ENCODE results near the gene ZNF132. TPM values are rescaled to one million over a fixed set of nuclear protein-coding genes. Genes with fewer than 3 reads are reported as not detected.
"Not testable (repeated sequence)": the region's sequence is repeated elsewhere in the genome, so short reads cannot be mapped to it uniquely, and the experiment has no call there.

Gene ZNF132
- total RNA-seq, 1 donor from 2014 or later, result 8.0 TPM

DNA sequence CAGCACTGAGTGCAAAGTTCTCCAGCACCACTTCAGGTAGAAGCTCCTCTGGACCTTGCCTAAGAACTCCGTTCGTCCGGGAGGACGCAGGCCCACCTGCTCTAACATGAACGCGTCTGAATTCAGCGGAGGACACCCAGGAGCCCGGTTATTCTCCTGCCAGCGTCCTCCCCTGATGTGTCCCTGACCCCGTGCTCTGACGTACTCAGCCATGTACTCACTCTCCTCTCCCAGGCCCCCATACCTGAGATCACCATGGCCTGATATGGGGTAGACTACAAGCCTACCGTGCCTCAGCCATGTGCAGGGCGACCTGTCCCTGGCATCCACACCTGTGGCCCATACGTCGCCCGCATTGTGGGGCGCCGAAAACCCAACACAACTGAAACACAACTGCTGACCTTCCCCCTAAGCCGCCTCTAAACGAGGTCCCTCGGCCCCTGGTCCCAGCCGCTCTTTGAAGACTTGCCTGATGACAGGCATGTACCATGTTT lies 32.2 kb downstream of the ZNF132 start:
- DNase-seq (ENCODE audit: low spot score), result no peak

DNA sequence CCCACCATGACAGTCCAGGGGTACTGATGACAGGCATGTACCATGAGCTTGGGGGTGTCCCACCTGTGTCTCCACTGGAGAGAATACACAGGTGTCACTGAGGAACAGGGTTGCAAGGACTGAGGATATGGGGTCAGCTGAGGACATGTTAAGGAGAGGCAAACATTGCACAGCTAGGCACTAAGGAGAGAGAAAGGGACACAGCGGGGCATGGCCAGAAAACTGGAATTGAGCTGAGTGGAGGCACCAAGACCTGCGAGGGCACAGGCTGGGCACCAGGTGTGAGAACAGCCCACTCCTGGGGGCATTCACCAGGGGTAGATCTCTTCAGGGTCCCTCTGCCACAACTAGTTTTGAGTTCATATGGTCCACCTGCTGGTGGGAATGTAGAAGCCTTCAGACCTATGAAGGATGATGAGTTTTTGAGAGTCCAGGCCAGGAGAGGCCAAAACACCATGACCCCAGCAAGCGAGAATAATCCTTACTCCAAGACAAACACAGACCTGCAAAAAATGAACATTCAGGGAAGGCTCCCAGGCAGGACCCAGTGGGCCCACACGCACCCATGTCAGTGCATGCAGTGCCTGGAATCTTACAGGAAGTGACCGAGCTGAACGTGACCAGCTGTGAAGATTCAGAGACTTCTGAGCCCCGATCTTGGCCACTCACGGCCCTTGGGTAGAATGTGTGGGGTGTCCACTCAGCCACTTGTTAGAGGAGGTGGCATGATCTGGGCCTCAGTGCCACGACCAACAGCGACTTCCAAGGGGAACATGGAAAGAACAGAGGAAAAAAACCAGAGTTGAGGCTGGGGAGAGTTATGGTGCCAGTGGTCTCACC lies 32.9 kb downstream of the ZNF132 start:
- no peak for DNase-seq (ENCODE audit: low spot score)

DNA sequence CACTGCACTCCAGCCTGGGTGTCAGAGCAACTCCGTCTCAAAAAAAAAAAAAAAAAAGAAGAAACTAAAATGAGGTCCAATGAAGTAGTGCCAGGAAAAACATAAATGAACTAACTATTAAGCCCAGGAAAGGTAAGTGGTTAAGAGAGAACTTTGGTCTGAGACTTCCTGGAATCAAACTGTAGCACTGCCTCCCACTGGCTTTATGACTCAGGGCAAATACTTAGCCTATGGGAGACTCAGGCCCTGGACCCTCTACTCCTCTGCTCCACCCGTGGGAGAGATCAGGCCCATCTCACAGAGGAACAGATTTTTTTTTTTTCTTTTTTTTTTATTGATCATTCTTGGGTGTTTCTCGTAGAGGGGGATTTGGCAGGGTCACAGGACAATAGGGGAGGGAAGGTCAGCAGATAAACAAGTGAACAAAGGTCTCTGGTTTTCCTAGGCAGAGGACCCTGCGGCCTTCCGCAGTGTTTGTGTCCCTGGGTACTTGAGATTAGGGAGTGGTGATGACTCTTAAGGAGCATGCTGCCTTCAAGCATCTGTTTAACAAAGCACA lies 36.0 kb downstream of the ZNF132 start:
- DNase-seq (ENCODE audit: low spot score), result not testable (repeated sequence)

DNA sequence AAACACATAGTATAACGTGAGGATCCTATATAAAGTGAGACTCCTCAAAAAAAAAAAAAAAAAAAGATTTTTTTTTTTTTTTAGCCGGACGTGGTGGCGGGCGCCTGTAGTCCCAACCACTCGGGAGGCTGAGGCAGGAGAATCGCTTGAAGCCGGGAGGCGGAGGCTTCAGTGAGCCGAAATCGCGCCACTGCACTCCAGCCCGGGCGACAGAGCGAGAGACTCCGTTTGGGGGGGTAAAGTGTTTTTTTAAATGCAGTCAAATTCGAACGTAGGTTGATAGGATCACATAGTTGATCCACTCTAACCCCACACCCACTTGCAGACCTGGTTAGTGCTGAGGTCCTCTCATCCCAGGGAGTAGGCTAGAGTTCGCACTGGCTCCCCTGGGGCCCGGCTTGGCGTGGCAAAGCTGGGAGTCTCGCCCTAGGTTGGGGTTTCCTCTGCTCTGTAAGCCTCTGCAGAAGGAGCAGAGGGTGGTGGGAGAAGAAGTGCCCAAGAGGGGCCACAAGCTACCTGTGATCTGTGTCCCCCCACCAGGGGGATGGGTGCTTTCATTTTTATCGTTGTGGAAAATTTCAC lies 38.0 kb downstream of the ZNF132 start:
- DNase-seq (ENCODE audit: low spot score), result no peak

DNA sequence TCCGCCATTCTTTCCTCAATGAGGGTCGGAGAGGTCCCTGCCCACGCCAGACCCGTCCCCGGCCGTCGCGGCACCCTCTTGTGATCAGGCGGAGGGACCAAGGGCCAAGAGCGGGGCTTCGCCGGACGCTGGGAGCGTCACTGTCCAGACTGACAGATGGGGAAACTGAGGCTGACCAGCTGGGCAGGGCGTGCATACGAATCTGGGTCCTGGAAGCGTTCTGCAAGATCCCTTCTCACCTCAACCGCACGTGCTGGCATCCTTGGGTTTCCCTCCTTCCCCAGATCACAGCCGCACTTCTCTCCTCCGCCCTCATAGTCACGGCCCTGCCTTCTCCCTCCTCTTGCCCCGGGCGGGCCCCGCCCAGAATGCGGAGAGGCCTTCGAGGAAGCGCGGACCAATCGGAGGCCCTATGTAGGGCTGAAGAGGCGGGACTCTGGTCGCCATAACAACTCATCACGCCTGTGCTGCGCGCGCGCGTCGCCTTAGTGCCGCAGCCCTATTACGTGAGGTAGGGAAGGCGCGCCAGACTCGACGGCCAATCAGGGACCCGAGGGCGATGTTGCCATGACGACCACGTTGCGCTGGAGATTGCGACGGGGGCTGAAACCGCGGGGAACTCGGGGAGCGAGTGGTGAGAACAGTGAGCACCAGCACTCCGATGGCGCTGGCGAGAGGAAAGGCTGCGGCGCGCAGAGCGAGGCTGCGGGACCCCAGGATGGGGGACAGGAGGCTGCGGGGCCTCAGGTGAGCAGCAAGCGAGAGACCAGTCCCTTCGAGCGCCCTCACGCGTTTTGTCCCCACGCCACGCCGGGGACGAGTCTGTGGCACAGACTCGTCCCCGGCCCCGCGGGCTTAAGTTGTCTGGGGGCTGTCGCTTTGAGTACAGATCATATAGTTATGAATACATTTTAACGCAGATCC lies 38.8 kb downstream of the ZNF132 start:
- peak; percentile 99 for DNase-seq (ENCODE audit: low spot score)

DNA sequence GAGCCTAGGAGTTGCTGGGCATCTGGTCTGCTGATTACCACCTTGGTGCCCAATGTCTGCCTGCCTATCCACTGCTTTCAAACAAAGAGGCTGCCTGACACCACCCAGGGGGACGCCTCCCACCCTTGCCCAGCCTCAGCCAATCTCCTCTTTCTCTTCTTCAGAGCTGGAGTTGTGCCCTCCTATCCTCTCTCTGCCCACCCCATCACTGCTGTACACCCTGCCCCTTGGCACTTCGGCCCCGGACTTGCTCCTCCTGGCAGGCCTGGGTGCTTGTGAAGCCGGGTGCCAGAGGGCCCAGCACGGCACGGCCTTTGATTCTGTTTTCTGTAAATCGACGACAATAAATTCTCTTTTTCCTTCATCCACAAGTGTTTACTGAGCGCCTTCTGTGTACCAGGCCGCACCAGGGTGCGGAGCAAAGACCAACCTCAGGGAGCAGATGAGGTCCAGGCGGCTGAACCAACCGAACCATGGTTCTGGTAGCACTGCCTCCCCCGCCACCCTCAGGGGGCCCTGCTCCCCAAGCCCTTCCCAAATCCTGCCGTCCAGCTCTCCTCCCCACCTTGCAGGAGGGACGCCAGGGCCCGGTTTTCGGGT lies 39.5 kb downstream of the ZNF132 start:
- no peak for DNase-seq (ENCODE audit: low spot score)

DNA sequence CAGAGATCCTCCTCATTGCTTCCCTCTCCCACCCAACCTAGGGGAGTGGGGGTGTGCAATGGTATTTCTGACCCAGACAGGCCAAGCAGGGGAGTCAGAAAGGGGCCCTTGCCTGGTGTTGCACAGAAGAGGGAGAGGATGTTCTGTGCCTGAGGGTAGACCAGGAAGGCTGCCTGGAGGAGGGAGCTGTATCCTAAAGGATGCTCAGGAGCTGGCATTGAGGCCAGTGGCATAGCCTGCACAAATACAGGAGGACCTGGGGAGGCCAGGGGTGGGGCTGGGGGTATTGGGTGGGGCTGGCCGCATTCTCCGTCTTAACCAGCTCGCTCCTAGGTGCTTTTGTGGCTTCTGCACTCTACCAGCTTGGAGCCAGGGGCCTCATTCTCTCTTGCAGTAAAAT lies 40.0 kb downstream of the ZNF132 start:
- no peak for DNase-seq (ENCODE audit: low spot score)

DNA sequence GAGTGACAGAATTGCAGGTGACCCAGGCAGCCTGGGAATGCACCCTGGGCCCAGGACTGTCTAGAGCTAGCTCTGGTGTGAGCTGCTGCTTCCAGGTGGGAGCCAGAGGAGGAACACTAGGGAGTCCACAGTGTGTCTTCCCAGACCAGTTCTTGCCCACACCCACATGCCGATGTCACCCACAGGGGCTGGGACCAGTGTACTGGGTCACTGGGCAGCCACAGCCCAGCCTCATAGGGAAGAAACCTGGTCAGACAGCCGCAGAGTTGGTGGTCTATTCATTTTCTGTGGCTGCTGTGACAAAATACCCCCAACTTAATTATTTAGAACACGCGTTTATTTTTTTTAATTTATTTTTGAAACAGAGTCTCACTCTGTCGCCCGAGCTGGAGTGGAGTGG lies 41.4 kb downstream of the ZNF132 start:
- DNase-seq (ENCODE audit: low spot score), result no peak

DNA sequence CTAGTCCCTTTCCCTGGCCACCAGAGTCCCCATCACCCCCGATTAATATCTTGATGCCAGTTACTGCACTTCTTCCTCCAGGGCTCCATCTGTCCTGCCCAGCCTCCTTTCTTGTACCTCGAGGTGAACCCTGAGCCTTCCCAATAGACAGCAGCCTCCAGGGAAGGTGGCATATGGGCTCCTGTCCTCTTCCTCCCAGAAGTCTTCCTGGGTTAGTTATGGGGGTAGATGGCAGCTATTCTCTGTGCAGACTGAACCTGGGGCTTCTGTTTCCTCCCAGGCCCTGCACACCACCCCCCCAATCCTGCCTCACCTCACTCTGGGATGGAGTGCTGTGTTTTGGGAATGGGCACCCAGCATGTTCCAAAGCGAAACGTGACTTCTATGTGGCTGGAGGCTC lies 41.9 kb downstream of the ZNF132 start:
- DNase-seq (ENCODE audit: low spot score), result no peak

DNA sequence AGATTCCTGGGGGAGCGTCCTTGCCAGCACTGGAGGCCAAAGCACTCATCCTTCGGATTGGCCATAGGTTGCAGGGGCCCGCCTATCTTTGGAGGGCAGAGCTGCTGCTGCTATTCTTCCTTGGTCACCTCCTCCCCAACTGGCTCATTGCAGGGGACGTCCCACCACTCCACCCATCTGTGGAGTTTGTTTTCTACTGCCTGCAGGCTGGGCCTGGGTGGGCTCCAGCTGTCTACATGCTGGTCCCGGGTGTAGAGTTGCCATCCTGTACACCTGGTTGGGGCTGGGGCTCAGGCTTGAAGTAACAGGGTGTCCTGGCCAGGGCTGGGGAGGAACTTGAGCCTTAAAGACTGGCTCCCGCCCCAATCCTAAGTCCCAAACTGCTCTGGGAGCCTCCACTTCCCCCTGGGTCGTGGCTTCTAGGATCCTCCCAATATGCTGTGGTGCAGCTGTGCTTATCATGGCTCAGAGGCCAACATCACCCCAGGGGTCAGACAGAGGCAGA lies 42.4 kb downstream of the ZNF132 start:
- DNase-seq (ENCODE audit: low spot score), result no peak

DNA sequence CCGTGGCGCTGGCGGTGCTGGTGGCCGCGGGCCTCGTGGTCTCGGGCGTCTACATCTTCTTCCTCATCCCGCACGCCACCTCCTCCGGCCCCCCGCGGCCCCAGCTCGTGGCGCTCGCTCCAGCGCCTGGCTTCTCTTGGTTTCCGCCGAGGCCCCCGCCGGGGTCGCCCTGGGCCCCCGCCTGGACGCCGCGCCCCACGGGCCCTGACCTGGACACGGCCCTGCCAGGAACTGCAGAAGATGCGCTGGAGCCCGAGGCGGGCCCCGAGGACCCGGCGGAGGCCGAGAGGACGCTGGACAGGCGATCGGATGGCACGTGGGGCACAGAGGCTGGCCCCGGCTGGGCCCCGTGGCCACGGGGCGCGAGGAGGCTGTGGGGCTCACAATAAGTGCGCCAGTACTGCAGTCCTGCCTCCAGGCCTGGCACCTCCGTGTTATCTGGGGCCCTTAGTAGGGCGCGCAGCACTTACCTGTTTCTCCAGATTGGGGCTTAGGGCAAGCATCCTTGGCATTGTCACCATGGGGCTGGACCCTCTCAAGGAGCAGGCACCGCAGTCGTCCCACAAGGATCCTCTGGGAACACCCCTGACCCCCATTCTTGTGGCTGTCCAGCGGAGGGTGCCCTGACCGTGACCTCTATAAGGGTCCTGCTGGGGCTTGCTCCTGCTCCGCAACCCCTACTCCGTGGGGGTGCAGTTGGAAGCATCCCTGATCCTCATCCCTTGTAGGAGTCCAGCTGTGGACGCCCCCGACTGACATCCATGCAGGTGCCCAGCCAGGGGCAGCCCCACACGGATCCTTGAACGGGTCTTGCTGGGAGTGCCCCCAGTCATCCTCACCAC lies 43.0 kb downstream of the ZNF132 start:
- no peak for DNase-seq (ENCODE audit: low spot score)

DNA sequence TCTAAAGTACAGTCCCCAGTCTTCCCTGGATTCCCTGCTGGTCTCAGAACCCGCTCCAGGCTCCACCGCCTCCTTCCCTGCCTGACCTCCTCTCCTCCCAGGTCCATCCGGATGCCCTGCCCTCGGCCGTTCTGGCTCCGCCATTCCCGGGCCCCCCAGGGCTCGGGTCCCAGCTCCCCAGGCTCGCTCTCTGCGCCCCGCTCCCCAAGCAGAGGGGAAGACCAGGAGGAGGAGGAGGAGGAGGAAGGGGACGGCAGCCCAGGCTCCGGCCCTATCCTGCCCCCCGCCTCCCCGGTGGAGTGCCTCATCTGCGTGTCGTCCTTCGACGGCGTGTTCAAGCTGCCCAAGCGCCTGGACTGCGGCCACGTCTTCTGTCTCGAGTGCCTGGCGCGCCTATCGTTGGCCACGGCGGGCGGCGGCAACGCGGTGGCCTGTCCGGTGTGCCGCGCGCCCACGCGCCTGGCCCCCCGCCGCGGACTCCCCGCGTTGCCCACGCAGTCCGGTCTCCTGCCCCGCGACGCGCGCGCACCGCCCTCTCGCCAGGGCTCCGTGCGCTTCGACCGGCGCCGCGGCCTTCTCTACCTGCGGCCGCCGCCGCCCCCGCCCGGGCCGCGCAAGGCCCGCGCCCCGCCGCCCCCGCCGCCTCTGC lies 43.9 kb downstream of the ZNF132 start:
- DNase-seq (ENCODE audit: low spot score), result no peak

DNA sequence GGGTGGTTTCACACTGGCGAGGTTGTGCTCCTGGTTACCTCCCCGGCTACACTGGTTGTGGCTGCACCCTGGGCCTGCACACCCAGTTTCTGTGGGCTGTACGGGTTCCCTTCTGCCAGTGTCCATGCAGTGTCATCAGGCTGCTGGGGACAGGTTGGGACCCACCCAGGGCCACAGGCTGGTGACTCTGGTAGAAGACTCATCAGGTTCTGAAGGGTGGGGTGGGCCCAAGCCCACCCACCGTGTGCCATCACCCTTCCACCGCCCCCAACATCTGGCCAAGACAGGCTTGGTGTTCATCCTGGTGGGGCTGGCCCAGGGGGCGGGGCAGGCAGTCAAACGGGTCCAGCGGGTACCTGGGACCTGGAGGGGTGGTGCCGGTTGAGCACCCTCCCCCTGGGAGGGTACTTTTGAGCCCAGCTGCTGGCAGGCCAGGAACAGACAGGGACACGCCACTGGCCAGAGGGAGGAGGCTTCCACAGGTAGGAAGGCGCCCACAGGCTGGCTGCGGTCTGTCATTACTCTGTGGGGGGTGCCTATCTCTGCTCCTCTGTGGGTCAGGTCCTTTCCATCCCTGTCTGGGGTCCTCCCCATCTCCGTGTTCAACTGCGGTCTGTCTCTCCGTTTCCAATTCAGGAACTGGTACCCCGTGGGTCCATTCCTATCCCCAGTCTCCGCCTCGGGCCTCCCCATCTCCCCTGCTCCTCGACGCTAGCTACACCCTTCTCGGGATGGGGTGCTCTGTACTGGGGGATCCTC lies 44.6 kb downstream of the ZNF132 start, which contains the start of gene RNF225:
Gene RNF225 (plus strand): TSS at position 437 of the 759 bp plus-strand sequence. CDS start 434 bp downstream, outside the sequence.
- DNase-seq (ENCODE audit: low spot score), result peak; percentile 88

DNA sequence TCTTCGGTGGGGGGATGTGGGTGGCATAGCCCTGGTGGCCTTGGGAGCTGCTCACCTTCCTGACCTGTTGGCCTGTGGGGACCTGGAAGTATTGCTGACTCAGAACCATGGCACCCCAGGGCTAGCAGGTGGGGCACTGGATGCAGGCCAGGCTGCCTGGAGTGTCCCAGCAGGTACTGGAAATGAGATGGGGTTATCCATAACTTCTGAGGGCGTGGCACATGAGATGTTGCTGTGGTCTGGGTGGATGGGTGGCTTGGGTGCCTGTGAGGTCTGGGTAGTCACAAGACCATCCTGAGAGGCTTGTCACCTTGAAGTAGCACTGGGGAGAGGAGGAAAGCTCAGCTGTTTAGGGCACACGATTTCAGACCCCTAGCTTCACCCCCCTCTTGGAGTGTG lies 45.1 kb downstream of the ZNF132 start:
- DNase-seq (ENCODE audit: low spot score), result no peak

DNA sequence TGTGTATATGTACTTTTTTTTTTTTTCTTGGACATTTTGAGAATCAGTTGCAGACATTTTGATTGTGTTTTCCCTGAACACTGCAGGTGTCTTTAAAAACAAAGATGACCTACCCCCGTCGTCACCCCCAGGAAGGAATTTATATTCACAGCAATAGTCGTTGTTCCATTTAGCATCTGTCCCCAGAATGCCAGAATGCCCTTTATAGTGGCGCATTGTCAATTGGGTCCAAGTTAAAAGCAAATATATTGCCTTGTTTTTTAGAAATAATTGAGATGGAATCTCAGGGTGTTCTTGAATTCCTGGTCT lies 46.3 kb downstream of the ZNF132 start:
- no peak for DNase-seq (ENCODE audit: low spot score)

DNA sequence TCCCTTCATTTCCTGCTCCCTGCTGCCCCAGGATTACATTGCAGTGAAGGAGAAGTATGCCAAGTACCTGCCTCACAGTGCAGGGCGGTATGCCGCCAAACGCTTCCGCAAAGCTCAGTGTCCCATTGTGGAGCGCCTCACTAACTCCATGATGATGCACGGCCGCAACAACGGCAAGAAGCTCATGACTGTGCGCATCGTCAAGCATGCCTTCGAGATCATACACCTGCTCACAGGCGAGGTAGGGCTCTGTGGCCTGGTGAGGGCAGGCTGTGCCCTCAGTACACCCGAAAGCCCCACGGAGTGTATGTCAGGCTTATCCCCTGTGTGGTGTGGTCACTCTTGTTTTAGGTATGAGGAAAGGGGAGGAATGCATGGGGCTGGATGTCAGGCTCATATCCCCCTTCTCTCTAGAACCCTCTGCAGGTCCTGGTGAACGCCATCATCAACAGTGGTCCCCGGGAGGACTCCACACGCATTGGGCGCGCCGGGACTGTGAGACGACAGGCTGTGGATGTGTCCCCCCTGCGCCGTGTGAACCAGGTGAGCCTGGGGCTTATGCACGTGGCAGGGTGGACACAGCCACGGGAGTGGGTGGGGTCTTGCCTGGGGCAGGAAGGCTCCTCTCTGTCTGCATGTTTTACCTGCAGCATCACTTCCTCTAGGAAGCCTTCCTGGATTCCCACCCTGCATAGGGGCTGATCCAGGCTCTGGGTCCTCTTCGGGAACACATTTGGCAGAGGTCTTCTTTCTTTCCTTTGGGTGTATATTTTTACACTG lies 46.8 kb downstream of the ZNF132 start:
- no peak for DNase-seq (ENCODE audit: low spot score)

DNA sequence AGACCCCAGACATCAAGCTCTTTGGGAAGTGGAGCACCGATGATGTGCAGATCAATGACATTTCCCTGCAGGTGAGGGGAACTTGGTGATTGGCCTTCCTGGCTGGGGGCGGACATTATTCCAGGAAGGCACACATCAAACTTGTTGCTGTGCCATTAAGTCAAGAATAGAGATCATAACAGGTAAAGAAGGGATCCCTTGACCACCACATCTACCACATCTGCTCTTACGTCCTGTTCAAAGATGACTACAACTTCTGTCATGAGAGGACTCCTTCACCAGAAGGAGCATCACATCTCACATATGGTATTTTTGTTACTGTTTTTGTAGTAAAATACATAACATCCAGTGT lies 51.8 kb downstream of the ZNF132 start:
- DNase-seq (ENCODE audit: low spot score), result no peak
